Measurements from ENCODE around the gene CNIH3.

DNA sequence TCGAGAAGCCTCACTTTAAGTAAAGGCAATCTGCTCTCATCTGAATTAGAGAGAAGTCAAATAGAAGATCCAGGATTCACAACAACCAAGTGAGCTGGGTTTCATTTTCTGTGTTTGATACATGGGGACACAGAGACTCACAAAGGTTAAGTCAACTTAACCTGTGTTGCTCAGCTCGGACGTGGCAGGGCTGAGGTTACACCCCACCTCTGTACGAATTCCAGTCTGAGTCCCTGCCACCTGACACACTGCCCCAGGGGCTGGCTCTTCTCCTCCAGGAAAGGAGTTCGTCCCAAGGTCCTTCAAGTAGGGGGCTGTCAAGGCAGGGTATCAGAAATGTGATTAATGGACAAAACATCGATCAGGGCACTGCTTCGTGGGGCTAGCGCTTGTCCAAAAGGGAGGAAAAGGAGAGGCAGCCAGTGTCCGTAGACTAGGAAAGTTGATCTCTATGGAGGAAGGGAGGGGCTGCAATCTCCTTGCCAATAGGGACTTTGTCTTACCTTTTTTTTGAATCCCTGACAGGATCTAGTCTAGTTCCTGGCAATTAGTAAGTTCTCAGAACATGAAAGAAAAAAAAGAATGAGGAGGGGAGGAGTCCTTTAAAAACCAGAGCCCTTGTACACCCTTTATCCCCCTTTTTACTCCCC, 116.4 kb downstream of the CNIH3 start:
- TF ChIP-seq CTCF (IDR thresholded peaks at IDR 0.05; ENCODE audit: borderline replicate concordance, extremely low read depth, low read length, poor library complexity, severe bottlenecking) (no peak), EZH2 (IDR thresholded peaks at IDR 0.05; ENCODE audit: borderline replicate concordance, low read depth, low read length, severe bottlenecking) (no peak)

Data from DND-41 (cell line).